Endodermal cell (in vitro differentiated cells): ENCODE data around the gene TBCD. TPM values are rescaled to one million over a fixed set of nuclear protein-coding genes. Genes with fewer than 3 reads are reported as not detected.

Experiments
- DNase-seq: peaks from one replicate; pipeline ENCODE4 v3.0.0-alpha.2; 2017
- H3K27ac ChIP-seq: 2 replicates; pipeline ENCODE4 v1.5.1; 2013; ENCODE audit warnings: mild to moderate bottlenecking, low read depth, low read length, moderate library complexity
- H3K27me3 ChIP-seq: 2 replicates; pipeline ENCODE4 v1.6.1; 2013; ENCODE audit warnings: mild to moderate bottlenecking, low read length, moderate library complexity; ENCODE audit not compliant: insufficient read depth, control insufficient read depth, poor library complexity, severe bottlenecking
- H3K36me3 ChIP-seq: 2 replicates; pipeline ENCODE4 v1.7.0; 2013; ENCODE audit warnings: mild to moderate bottlenecking, low read length, moderate library complexity; ENCODE audit not compliant: control insufficient read depth, insufficient read depth
- H3K4me1 ChIP-seq: one replicate; pipeline ENCODE4 v1.7.0; 2013; ENCODE audit warnings: low read length; ENCODE audit not compliant: control insufficient read depth, insufficient read depth
- H3K4me3 ChIP-seq: 2 replicates; pipeline ENCODE4 v1.5.1; 2013; ENCODE audit warnings: mild to moderate bottlenecking, low read length, moderate library complexity
- H3K9ac ChIP-seq: 2 replicates; pipeline ENCODE4 v1.6.1; 2013; ENCODE audit warnings: mild to moderate bottlenecking, low read length, moderate library complexity; ENCODE audit not compliant: poor library complexity, severe bottlenecking; ENCODE audit errors: extremely low read depth
- H3K9me3 ChIP-seq: 2 replicates; pipeline ENCODE4 v1.6.1; 2013; ENCODE audit warnings: mild to moderate bottlenecking, low read length, moderate library complexity; ENCODE audit not compliant: control insufficient read depth
- H3K27ac Mint-ChIP-seq: 2 replicates; pipeline ENCODE4 v1.8.0; 2020; ENCODE audit warnings: mixed read lengths
- H3K27me3 Mint-ChIP-seq: 2 replicates; pipeline ENCODE4 v1.8.0; 2021; ENCODE audit warnings: mild to moderate bottlenecking, mixed read lengths; ENCODE audit not compliant: insufficient read depth
- H3K36me3 Mint-ChIP-seq: 2 replicates; pipeline ENCODE4 v1.8.0; 2020; ENCODE audit warnings: low read depth, mixed read lengths
- H3K4me1 Mint-ChIP-seq: 2 replicates; pipeline ENCODE4 v1.8.0; 2020; ENCODE audit warnings: mixed read lengths
- H3K4me3 Mint-ChIP-seq: 2 replicates; pipeline ENCODE4 v1.8.0; 2020; ENCODE audit warnings: mild to moderate bottlenecking, moderate library complexity, mixed read lengths
- H3K9me3 Mint-ChIP-seq: 2 replicates; pipeline ENCODE4 v1.8.0; 2020; ENCODE audit warnings: mild to moderate bottlenecking, mixed read lengths
- WGBS, 2 experiments: methylation state at CpG; one replicate each; pipeline versions ENCODE4 v1.1.5 to v1.1.7; 2013; ENCODE audit warnings: missing lambda C conversion rate in 2 of 2, mixed read lengths in 1 of 2; ENCODE audit not compliant: insufficient coverage in 1 of 2, insufficient read length in 1 of 2; 5-methylcytosine and 5-hydroxymethylcytosine counted together
- total RNA-seq, 2 donors: library from RNA; stranded (reverse); fragmentation: NEBNext Ultra II Directional in 1 of 2; extraction: Animal tissue kit (Norgen Biotek cat#: 25700) in 1 of 2; gene quantifications; 2 replicates in 1 of 2; 3 replicates in 1 of 2; pipeline ENCODE4 v1.2.1, GENCODE V29; 2021
- TF ChIP-seq, protein P1 (sequence below): fragments of 200-600 bp; sonication (generic); conservative IDR thresholded peaks from 2 replicates; pipeline ENCODE4 v1.5.0; 2021; ENCODE audit warnings: antibody characterized with exemption, mild to moderate bottlenecking

The TBCD gene
- total RNA-seq, 2 donors from 2014 or later: 107 TPM

DNA sequence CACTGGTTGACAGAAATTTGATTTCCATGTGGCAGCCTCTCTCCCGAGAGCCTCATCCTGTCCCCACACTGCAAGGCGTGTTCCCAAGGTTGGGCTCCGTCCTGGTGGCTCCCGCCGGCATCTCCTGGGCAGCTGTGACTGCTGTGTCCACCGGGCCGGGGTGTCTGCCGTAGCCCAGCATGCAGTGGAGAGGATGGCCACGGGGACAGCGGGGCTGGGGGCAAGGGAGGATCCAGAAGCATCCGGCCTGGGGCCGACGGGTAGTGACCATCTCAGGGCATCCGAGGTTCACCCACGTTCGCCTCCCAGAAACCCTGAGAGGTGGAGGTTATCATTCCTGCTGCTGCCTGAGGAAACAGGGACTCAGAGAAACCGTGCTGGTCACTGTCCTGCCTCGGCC is 46.1 kb upstream of the TBCD start:
- Mint-ChIP-seq H3K27ac (no peak overlapping the region), H3K4me3 (no peak overlapping the region), H3K4me1 (no peaks in the 10 kb centered on the region), H3K27me3 (peaks cover 7% of the 10 kb centered on the region), H3K9me3 (no peaks in the 10 kb centered on the region), H3K36me3 (no peaks in the 10 kb centered on the region)
- Histone ChIP-seq H3K36me3 (no peaks in the 10 kb centered on the region), H3K9ac (no peak overlapping the region), H3K27ac (no peak overlapping the region), H3K9me3 (no peaks in the 10 kb centered on the region), H3K4me3 (no peak overlapping the region), H3K4me1 (no peaks in the 10 kb centered on the region), H3K27me3 (peaks cover 3% of the 10 kb centered on the region)
- 93% methylated on average over 18 of the region's 18 CpGs for WGBS, 2 experiments
- TF ChIP-seq, protein P1, sequence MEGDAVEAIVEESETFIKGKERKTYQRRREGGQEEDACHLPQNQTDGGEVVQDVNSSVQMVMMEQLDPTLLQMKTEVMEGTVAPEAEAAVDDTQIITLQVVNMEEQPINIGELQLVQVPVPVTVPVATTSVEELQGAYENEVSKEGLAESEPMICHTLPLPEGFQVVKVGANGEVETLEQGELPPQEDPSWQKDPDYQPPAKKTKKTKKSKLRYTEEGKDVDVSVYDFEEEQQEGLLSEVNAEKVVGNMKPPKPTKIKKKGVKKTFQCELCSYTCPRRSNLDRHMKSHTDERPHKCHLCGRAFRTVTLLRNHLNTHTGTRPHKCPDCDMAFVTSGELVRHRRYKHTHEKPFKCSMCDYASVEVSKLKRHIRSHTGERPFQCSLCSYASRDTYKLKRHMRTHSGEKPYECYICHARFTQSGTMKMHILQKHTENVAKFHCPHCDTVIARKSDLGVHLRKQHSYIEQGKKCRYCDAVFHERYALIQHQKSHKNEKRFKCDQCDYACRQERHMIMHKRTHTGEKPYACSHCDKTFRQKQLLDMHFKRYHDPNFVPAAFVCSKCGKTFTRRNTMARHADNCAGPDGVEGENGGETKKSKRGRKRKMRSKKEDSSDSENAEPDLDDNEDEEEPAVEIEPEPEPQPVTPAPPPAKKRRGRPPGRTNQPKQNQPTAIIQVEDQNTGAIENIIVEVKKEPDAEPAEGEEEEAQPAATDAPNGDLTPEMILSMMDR: no peak
- DNase-seq: no peak

DNA sequence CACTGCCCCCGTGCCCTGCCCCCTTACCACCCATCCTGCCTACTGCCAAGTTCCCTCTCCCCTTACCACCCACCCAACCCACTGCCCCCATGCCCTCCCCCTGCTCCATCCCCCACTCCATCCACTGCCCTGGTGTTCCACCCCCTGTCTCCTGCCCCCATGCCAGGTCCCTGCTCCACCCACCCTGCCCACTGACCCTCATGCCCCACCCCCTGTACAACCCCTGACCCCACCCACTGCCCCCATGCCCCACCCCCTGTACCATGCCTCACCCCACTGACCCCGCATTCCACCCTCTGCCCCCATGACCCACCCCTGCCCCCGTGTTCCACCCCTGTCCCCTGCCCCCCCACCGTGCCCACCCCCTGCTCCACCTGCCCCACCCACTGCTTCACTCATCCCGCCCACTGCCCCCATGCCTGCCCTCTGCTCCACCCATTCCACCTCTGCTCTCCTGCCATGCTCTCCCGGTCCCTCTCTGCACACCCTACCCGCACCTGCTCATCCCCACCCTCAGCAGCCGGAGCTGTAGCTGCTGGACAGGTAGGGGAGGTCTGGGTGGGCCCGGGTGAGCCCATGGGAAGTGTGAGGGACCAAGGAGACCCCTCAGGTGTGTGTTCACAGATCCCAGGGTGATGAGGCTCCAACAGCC is 42.7 kb upstream of the TBCD start:
- DNase-seq: no peak
- H3K9ac ChIP-seq: no peak overlapping the region
- Mint-ChIP-seq H3K9me3 (no peaks in the 10 kb centered on the region), H3K36me3 (no peaks in the 10 kb centered on the region), H3K27ac (no peak overlapping the region), H3K4me1 (no peaks in the 10 kb centered on the region), H3K4me3 (no peak overlapping the region), H3K27me3 (peaks cover 10% of the 10 kb centered on the region)
- no peaks in the 10 kb centered on the region for H3K9me3 ChIP-seq
- no peak overlapping the region for H3K27ac ChIP-seq
- TF ChIP-seq, protein P1: no peak
- H3K27me3 ChIP-seq: no peaks in the 10 kb centered on the region
- 71% methylated on average over 4 of the region's 9 CpGs; no CpG with 5 or more reads in 1 of the 2 experiments for WGBS, 2 experiments
- no peak overlapping the region for H3K4me3 ChIP-seq
- H3K4me1 ChIP-seq: no peaks in the 10 kb centered on the region
- no peaks in the 10 kb centered on the region for H3K36me3 ChIP-seq

DNA sequence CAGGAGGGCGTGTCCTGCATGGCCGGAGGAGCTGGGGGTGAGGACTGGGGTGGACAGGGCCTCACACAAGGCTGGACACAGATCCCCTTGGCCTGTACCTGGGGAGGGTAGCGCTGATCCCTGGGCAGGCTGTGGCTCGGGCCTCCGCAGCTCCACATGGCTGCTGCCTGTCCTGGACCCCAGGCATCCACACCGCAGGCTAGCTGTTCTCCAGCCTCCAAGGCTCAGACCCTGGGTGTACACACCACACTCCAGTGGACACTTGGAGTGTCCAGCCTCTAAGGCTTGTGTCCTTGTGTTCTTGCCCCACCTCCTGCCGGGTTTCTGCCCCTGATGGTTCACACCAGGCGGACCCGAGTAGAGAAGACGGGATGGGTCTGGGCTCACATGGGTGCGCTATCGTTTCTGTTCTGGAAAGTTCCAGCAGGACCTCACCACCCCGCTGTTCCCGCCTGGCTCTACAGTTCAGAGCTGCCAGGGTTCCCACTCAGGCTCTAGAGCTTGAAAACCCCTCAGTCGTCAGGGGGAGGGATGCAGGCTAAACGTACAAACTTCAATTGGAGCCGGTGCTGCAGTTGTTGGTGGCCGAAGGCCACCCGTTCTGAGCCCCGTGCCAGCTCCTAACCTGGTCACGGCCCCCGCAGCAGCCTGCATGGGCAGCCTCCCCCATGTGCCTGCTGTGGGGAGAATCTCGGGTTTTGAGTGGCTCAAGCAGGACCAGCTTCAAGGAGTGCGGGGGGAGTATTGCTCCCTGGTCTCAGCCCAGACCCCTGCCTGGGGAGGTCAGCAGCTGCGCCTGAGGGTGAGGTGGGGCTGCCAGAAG is 42.0 kb upstream of the TBCD start:
- Histone ChIP-seq H3K9ac (no peak overlapping the region), H3K4me1 (no peaks in the 10 kb centered on the region), H3K9me3 (no peaks in the 10 kb centered on the region), H3K4me3 (no peak overlapping the region), H3K36me3 (no peaks in the 10 kb centered on the region), H3K27me3 (no peaks in the 10 kb centered on the region), H3K27ac (no peak overlapping the region)
- Mint-ChIP-seq H3K27ac (no peak overlapping the region), H3K27me3 (peaks cover 10% of the 10 kb centered on the region), H3K4me1 (no peaks in the 10 kb centered on the region), H3K36me3 (no peaks in the 10 kb centered on the region), H3K9me3 (no peaks in the 10 kb centered on the region), H3K4me3 (no peak overlapping the region)
- WGBS, 2 experiments: 92 to 95% methylated on average over 18 to 25 of the region's 25 CpGs
- no peak for DNase-seq
- TF ChIP-seq, protein P1: no peak
